ENCODE measurements around the gene TRA2A. TPM values are rescaled to one million over a fixed set of nuclear protein-coding genes. Genes with fewer than 3 reads are reported as not detected.

Gene TRA2A
- total and polyA plus RNA-seq, 2 donors: 35.7 to 160 TPM

DNA sequence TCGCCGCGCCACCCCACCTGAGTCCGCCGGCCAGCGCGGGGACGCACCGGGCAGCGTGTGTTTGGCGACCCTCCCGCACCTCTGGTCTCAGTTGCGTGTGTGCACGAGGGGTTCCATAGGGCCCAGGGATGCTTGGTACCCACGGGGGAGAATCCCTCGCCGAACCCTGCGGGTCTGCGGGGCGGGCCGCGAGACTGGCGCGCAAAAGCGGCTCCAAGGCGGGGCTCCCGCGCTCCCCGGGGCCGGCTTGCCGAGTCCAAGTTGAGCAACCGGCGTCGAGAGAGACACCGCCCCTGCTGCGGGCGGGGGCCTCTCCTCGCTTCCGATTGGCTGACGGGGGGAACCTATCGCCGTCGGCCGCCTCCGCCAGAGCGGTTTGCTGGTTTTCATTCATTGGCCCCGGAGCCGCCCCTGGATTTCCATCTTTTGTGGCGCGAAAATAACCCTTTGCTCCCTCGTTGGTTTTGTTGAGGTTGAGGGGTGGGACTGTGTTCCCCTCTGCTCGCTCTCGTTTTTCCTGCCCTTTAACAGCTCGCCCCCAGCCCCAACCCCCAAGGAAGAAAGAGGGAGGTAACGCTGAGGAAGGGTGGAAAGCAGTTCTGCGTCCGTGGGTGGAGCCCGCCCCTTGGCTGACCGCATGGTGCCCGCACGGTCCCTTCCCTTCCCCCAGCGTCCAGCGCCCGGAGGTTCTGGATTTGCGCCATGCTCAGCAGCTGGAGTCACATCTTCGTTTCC is 57.5 kb downstream of the TRA2A start:
- Histone ChIP-seq H3K4me1 (ENCODE audit: control insufficient read depth in 2 of 2, insufficient read depth in 2 of 2, low read length in 2 of 2) (peaks cover 14 to 17% of the 10 kb centered on the region in 2 donors), H3K27me3 (ENCODE audit: control insufficient read depth in 2 of 2, insufficient read depth in 1 of 2, low read length in 1 of 2) (peaks cover 5 to 62% of the 10 kb centered on the region in 2 donors), H3K9me3 (ENCODE audit: control insufficient read depth in 2 of 2, insufficient read depth in 1 of 2, low read length in 1 of 2) (no peaks in the 10 kb centered on the region), H3K36me3 (ENCODE audit: control insufficient read depth in 2 of 2, insufficient read depth in 2 of 2, low read length in 1 of 2) (no peaks in the 10 kb centered on the region), H3K4me3 (ENCODE audit: low read length in 2 of 2) (peak overlapping the region; percentile 52 to 73), H3K27ac (ENCODE audit: low read depth in 1 of 2, low read length in 1 of 2) (peak overlapping the region; percentile 18 to 99)
- 2% methylated on average over 66 of the region's 66 CpGs for WGBS
- peak in 7 of 9 donors; percentile 83 to 98 (median 95) for DNase-seq (ENCODE audit: low read depth in 6 of 9, low spot score in 9 of 9)

DNA sequence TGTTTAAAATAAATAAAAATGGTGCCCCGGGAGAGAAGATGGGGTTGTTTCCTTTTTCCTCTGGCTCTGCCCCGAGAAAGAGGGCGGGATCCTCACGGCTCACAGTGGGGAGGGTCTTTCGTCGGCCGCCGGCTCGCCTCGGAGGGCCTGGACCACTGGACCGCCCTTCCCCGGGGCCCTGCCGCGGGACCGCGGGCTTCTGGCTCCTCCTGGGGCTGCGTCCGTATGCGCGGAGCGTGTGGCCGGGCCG is 58.0 kb downstream of the TRA2A start:
- peaks cover 7 to 67% of the 10 kb centered on the region in 2 donors for H3K27me3 ChIP-seq (ENCODE audit: control insufficient read depth in 2 of 2, insufficient read depth in 1 of 2, low read length in 1 of 2)
- WGBS: 2% methylated on average over 23 of the region's 23 CpGs
- no peak for DNase-seq (ENCODE audit: low read depth in 6 of 9, low spot score in 9 of 9)
- peak overlapping the region; percentile 18 to 99 for H3K27ac ChIP-seq (ENCODE audit: low read depth in 1 of 2, low read length in 1 of 2)
- peaks cover 17 to 19% of the 10 kb centered on the region in 2 donors for H3K4me1 ChIP-seq (ENCODE audit: control insufficient read depth in 2 of 2, insufficient read depth in 2 of 2, low read length in 2 of 2)
- peak overlapping the region; percentile 52 to 73 for H3K4me3 ChIP-seq (ENCODE audit: low read length in 2 of 2)
- no peaks in the 10 kb centered on the region for H3K36me3 ChIP-seq (ENCODE audit: control insufficient read depth in 2 of 2, insufficient read depth in 2 of 2, low read length in 1 of 2)
- no peaks in the 10 kb centered on the region for H3K9me3 ChIP-seq (ENCODE audit: control insufficient read depth in 2 of 2, insufficient read depth in 1 of 2, low read length in 1 of 2)

DNA sequence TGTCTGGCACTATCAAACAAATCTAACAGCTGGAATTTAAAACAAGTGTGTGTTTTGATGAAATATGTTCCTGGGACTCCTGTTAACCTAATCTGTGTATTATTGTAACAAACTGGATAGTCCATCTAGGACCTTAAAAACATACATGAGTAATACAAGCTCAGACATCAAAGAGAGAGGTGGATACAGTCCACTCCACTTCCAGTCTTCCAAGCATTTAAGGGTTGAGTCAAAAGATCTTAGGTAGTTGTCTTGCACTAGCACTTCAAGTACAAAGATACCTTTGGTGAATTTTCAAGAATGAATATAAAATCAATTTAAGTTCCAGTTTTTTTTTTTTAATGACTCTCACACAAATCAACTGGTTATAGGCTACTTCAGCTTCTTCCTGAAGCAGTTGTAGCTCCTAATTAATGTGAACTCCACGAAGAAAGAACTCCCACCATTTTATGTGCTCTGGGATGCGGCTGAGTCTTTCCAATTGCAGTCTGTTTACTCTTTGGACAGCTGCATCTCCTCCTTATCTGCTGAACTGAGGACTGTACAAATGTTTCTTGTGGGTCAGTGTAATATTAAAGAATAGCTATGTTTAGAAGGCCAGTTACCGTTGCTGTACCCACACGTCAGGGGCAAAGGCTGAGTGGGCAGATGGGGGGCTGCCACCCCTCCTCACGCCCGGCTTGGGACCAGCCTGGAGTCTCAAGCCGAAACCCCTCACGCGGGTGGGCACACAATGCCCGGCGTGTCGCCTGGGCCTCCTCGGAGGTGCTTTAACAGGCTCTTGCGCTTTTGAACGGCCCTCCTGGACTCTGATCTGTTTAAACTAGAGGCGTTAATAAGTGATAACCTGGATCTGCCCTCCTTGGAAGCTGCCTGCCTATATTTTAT is 58.6 kb downstream of the TRA2A start:
- H3K27ac ChIP-seq (ENCODE audit: low read depth in 1 of 2, low read length in 1 of 2): peak overlapping the region; percentile 25 to 99
- H3K36me3 ChIP-seq (ENCODE audit: control insufficient read depth in 2 of 2, insufficient read depth in 2 of 2, low read length in 1 of 2): no peaks in the 10 kb centered on the region
- H3K4me1 ChIP-seq (ENCODE audit: control insufficient read depth in 2 of 2, insufficient read depth in 2 of 2, low read length in 2 of 2): peaks cover 17 to 22% of the 10 kb centered on the region in 2 donors
- DNase-seq (ENCODE audit: low read depth in 6 of 9, low spot score in 9 of 9): peak in 3 of 9 donors; percentile 27 to 62 (median 51)
- peak overlapping the region; percentile 52 to 73 for H3K4me3 ChIP-seq (ENCODE audit: low read length in 2 of 2)
- peaks cover 0 to 4% of the 10 kb centered on the region in 2 donors for H3K9me3 ChIP-seq (ENCODE audit: control insufficient read depth in 2 of 2, insufficient read depth in 1 of 2, low read length in 1 of 2)
- 15% methylated on average over 16 of the region's 16 CpGs for WGBS
- H3K27me3 ChIP-seq (ENCODE audit: control insufficient read depth in 2 of 2, insufficient read depth in 1 of 2, low read length in 1 of 2): peaks cover 9 to 68% of the 10 kb centered on the region in 2 donors

DNA sequence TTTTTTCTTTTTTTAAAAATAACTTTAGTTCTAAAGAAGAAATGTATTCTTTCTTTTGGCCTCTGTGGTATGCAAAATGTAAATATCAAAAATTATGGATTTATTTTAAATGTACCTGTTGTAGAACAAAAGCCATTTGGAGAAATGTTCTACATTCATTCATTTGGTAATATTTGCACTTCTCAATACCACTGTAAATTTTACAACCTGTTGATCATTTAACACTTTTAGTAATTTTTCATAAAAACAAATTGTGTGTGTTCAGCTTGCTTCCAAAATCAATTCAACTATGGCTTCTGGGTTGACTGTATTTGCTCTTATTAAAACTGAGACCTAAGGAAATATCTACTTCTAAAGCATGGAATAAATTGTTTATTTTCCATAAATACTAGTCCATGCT is 59.2 kb downstream of the TRA2A start:
- Histone ChIP-seq H3K4me3 (ENCODE audit: low read length in 2 of 2) (peak overlapping the region in 1 of 2 donors; percentile 73), H3K27ac (ENCODE audit: low read depth in 1 of 2, low read length in 1 of 2) (peak overlapping the region in 1 of 2 donors; percentile 99), H3K9me3 (ENCODE audit: control insufficient read depth in 2 of 2, insufficient read depth in 1 of 2, low read length in 1 of 2) (peaks cover 0 to 4% of the 10 kb centered on the region in 2 donors), H3K36me3 (ENCODE audit: control insufficient read depth in 2 of 2, insufficient read depth in 2 of 2, low read length in 1 of 2) (no peaks in the 10 kb centered on the region), H3K27me3 (ENCODE audit: control insufficient read depth in 2 of 2, insufficient read depth in 1 of 2, low read length in 1 of 2) (peaks cover 10 to 74% of the 10 kb centered on the region in 2 donors), H3K4me1 (ENCODE audit: control insufficient read depth in 2 of 2, insufficient read depth in 2 of 2, low read length in 2 of 2) (peaks cover 22% of the 10 kb centered on the region in 2 donors)
- no peak for DNase-seq (ENCODE audit: low read depth in 6 of 9, low spot score in 9 of 9)

DNA sequence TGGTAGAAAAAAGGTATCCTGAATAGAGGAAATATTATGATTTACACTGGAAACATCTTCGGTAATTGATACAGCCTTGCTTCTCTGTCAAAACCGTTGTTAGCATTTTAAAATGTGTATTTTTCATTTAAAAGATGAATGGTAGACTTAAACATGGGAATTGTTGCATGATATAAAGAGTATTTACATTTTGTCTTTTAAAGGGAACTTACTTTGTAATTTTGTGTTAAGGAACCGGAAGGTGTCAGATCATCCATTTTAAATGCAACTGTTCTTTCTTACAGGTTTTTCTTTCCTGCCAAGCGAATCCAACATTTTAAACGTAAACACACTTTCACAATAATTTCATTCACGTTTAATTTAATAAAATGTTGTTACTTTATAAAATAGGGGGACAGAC is 59.7 kb downstream of the TRA2A start:
- Histone ChIP-seq H3K4me1 (ENCODE audit: control insufficient read depth in 2 of 2, insufficient read depth in 2 of 2, low read length in 2 of 2) (peaks cover 25 to 26% of the 10 kb centered on the region in 2 donors), H3K27me3 (ENCODE audit: control insufficient read depth in 2 of 2, insufficient read depth in 1 of 2, low read length in 1 of 2) (peaks cover 10 to 78% of the 10 kb centered on the region in 2 donors), H3K9me3 (ENCODE audit: control insufficient read depth in 2 of 2, insufficient read depth in 1 of 2, low read length in 1 of 2) (peaks cover 0 to 4% of the 10 kb centered on the region in 2 donors), H3K4me3 (ENCODE audit: low read length in 2 of 2) (peak overlapping the region in 1 of 2 donors; percentile 73), H3K36me3 (ENCODE audit: control insufficient read depth in 2 of 2, insufficient read depth in 2 of 2, low read length in 1 of 2) (no peaks in the 10 kb centered on the region), H3K27ac (ENCODE audit: low read depth in 1 of 2, low read length in 1 of 2) (peak overlapping the region in 1 of 2 donors; percentile 99)
- peak in 4 of 9 donors; percentile 28 to 79 (median 50) for DNase-seq (ENCODE audit: low read depth in 6 of 9, low spot score in 9 of 9)
- WGBS: 62% methylated on average over 6 of the region's 6 CpGs

DNA sequence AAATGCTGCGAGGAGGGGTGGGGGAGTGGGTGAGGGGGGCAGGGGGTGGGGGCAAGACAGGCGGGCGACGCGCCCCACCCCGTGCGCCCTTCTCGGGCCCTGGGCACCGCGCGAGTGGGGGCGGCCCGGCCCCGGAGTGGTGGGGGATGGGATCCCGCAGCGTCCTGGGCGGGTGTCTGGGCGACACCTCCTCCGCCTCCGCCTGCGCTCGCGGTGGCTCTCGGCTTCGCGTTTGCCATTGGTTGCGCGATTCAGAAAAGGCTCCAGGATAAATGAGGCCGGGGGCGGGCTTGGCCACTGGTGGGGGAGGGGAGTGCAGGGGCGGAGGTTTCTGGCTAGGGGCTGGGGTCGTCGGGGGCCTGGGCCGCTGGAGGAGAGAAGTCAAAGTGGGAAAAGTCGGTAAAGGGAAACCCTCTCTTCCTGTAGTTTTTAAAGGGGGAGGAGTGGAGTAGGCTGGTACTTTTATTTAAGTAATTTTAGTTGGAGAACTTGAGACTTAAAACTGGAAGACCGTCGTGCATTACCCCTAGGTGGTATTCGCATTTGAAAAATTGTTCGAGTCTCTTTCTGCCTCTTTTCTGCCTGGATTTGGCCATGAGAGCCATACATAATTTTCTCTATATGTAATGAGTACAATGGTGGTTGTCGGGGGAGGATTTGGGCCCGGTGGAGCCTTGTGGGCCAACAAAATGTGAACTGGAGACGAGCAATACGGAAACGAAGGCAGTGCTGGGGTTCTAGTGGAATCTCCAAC is 60.5 kb downstream of the TRA2A start:
- H3K4me1 ChIP-seq (ENCODE audit: control insufficient read depth in 2 of 2, insufficient read depth in 2 of 2, low read length in 2 of 2): peaks cover 25 to 26% of the 10 kb centered on the region in 2 donors
- peaks cover 0 to 4% of the 10 kb centered on the region in 2 donors for H3K9me3 ChIP-seq (ENCODE audit: control insufficient read depth in 2 of 2, insufficient read depth in 1 of 2, low read length in 1 of 2)
- H3K27ac ChIP-seq (ENCODE audit: low read depth in 1 of 2, low read length in 1 of 2): peak overlapping the region; percentile 70 to 99
- DNase-seq (ENCODE audit: low read depth in 6 of 9, low spot score in 9 of 9): peak in 6 of 9 donors; percentile 82 to 96 (median 88)
- H3K36me3 ChIP-seq (ENCODE audit: control insufficient read depth in 2 of 2, insufficient read depth in 2 of 2, low read length in 1 of 2): no peaks in the 10 kb centered on the region
- WGBS: 3% methylated on average over 44 of the region's 44 CpGs
- peak overlapping the region; percentile 60 to 73 for H3K4me3 ChIP-seq (ENCODE audit: low read length in 2 of 2)
- H3K27me3 ChIP-seq (ENCODE audit: control insufficient read depth in 2 of 2, insufficient read depth in 1 of 2, low read length in 1 of 2): peaks cover 10 to 73% of the 10 kb centered on the region in 2 donors

DNA sequence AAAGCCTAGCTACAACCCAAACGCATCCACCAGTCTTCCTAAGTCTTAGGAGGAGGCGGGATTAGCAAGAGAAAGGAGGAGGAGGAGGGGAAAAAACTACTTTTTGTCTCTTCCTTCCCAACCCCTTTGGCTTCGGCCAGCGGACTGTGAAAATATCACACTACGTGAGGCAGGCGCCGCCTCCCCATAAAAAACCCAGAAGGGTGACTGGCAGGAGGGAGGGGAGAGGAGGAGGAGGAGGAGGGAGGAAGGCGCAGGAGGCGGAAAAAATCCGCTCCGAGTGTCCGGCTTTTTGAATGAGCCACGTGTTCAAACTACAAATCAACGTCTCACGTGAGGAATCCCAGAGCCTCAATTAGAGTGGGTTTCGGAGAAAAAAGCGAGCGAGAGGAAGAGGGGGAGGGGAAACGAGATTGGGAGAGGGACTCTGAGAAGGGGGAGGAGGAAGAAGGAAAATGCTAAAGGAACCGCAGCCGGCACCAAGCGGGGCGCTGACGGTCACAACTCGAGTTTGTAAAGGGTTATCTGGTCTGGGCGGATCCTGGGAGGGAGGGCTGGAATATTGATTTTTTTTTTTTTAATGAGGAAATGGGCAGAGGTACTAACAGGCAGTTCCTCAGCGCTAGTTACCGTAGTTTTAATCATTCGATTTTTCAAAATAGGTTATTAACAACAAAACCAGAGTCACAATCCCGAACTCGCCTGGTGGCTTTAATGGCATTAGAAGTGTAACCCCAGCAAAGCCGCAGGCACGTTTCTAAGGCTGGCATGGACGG is 61.3 kb downstream of the TRA2A start, which contains the start of gene IGF2BP3:
Gene IGF2BP3 (minus strand): TSS at position 162 of the 776 bp plus-strand sequence. CDS start 381 bp downstream, outside the sequence.
- H3K9me3 ChIP-seq (ENCODE audit: control insufficient read depth in 2 of 2, insufficient read depth in 1 of 2, low read length in 1 of 2): peaks cover 0 to 4% of the 10 kb centered on the region in 2 donors
- WGBS: 1% methylated on average over 34 of the region's 34 CpGs
- no peaks in the 10 kb centered on the region for H3K36me3 ChIP-seq (ENCODE audit: control insufficient read depth in 2 of 2, insufficient read depth in 2 of 2, low read length in 1 of 2)
- H3K4me3 ChIP-seq (ENCODE audit: low read length in 2 of 2): peak within 1 kb of the TSS; percentile 60 to 73
- peak within 1 kb of the TSS; percentile 70 to 99 for H3K27ac ChIP-seq (ENCODE audit: low read depth in 1 of 2, low read length in 1 of 2)
- peaks cover 10 to 76% of the 10 kb centered on the region in 2 donors for H3K27me3 ChIP-seq (ENCODE audit: control insufficient read depth in 2 of 2, insufficient read depth in 1 of 2, low read length in 1 of 2)
- peak in 5 of 9 donors; percentile 75 to 90 (median 75) for DNase-seq (ENCODE audit: low read depth in 6 of 9, low spot score in 9 of 9)
- H3K4me1 ChIP-seq (ENCODE audit: control insufficient read depth in 2 of 2, insufficient read depth in 2 of 2, low read length in 2 of 2): peaks cover 25 to 27% of the 10 kb centered on the region in 2 donors

DNA sequence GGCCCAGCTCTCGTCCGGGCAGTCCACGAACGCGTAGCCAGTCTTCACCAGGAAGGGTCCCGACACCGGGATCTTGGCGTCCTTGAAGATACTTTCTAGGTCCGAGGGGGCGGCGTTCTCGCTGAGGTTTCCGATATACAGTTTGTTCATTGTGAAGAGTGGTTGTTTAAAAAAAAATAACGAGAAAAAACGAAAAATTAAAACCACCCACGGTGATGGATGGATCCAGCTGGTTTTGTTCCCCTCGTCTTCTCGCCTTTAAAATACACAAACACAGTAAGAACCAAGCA is 61.9 kb downstream of the TRA2A start:
- no peak for DNase-seq (ENCODE audit: low read depth in 6 of 9, low spot score in 9 of 9)
- peaks cover 0 to 4% of the 10 kb centered on the region in 2 donors for H3K9me3 ChIP-seq (ENCODE audit: control insufficient read depth in 2 of 2, insufficient read depth in 1 of 2, low read length in 1 of 2)
- peak overlapping the region; percentile 52 to 99 for H3K27ac ChIP-seq (ENCODE audit: low read depth in 1 of 2, low read length in 1 of 2)
- 2% methylated on average over 18 of the region's 18 CpGs for WGBS
- H3K36me3 ChIP-seq (ENCODE audit: control insufficient read depth in 2 of 2, insufficient read depth in 2 of 2, low read length in 1 of 2): no peaks in the 10 kb centered on the region
- peaks cover 10 to 77% of the 10 kb centered on the region in 2 donors for H3K27me3 ChIP-seq (ENCODE audit: control insufficient read depth in 2 of 2, insufficient read depth in 1 of 2, low read length in 1 of 2)
- peak overlapping the region; percentile 60 to 73 for H3K4me3 ChIP-seq (ENCODE audit: low read length in 2 of 2)
- peaks cover 25 to 32% of the 10 kb centered on the region in 2 donors for H3K4me1 ChIP-seq (ENCODE audit: control insufficient read depth in 2 of 2, insufficient read depth in 2 of 2, low read length in 2 of 2)
